Spleen (tissue), 11 donors: Measurements from ENCODE around the gene RPS6KA2. TPM values are rescaled to one million over a fixed set of nuclear protein-coding genes. Genes with fewer than 3 reads are reported as not detected.

Experiments used
- DNase-seq: peaks from one replicate; pipeline ENCODE4 v3.0.0-alpha.2; 2020
- H3K27ac ChIP-seq, 8 donors: fragments of 200-600 bp; sonication (generic) in 7 of 8; 1 replicate in 4 of 8; 2 replicates in 4 of 8; pipeline versions ENCODE4 v1.5.0 to v1.8.0; 2016 to 2021; ENCODE audit warnings: inconsistent platforms in 4 of 8, mild to moderate bottlenecking in 4 of 8, moderate library complexity in 1 of 8
- H3K27me3 ChIP-seq, 7 donors: fragments of 200-600 bp; sonication (generic) in 6 of 7; replicated peaks in 1 of 7; 1 replicate in 4 of 7; 2 replicates in 3 of 7; pipeline versions ENCODE4 v1.5.0 to v1.8.0; 2016 to 2021; ENCODE audit warnings: inconsistent platforms in 3 of 7, mild to moderate bottlenecking in 1 of 7
- H3K36me3 ChIP-seq, 6 donors: fragments of 200-600 bp; sonication (generic) in 5 of 6; 1 replicate in 4 of 6; 2 replicates in 2 of 6; pipeline versions ENCODE4 v1.5.0 to v1.8.0; 2016 to 2021; ENCODE audit warnings: inconsistent platforms in 2 of 6
- H3K4me1 ChIP-seq, 6 donors: fragments of 200-600 bp; sonication (generic) in 5 of 6; 1 replicate in 3 of 6; 2 replicates in 3 of 6; pipeline versions ENCODE4 v1.5.0 to v1.8.0; 2016 to 2021; ENCODE audit warnings: inconsistent platforms in 3 of 6
- H3K4me3 ChIP-seq, 8 donors: fragments of 200-600 bp; sonication (generic) in 7 of 8; 1 replicate in 4 of 8; 2 replicates in 4 of 8; pipeline versions ENCODE4 v1.5.0 to v1.8.0; 2016 to 2021; ENCODE audit warnings: inconsistent platforms in 4 of 8, mild to moderate bottlenecking in 4 of 8, moderate library complexity in 2 of 8
- H3K9me3 ChIP-seq, 8 donors: fragments of 200-600 bp; sonication (generic) in 7 of 8; 1 replicate in 4 of 8; 2 replicates in 4 of 8; pipeline versions ENCODE4 v1.5.0 to v1.8.0; 2016 to 2021; ENCODE audit warnings: inconsistent platforms in 4 of 8
- CTCF ChIP-seq, 11 experiments: fragments of 200-600 bp in 7 of 11; fragments of 450-650 bp in 4 of 11; sonication (generic) in 4 of 11; IDR thresholded peaks in 8 of 11; conservative IDR thresholded peaks in 3 of 11; 1 replicate in 7 of 11; 2 replicates in 4 of 11; pipeline versions ENCODE4 v1.4.0 to v1.8.0; 2016 to 2021; ENCODE audit warnings: antibody characterized with exemption in 11 of 11, inconsistent platforms in 4 of 11, mild to moderate bottlenecking in 1 of 11
- POLR2A ChIP-seq, 3 donors: fragments of 450-650 bp; IDR thresholded peaks; one replicate each; pipeline ENCODE4 v1.5.1; 2017; ENCODE audit warnings: antibody characterized with exemption in 3 of 3, mild to moderate bottlenecking in 1 of 3
- POLR2AphosphoS5 ChIP-seq, 3 donors: sonication (generic); formaldehyde crosslinking; IDR thresholded peaks; one replicate each; pipeline ENCODE4 v1.5.1; 2017; ENCODE audit warnings: antibody characterized with exemption in 3 of 3
- WGBS, 5 donors: extraction: QIAGEN DNeasy Blood & Tissue Kit in 3 of 5; methylation state at CpG; one replicate each; pipeline versions ENCODE4 v1.1.5 to v1.1.7; 2013 to 2018; 5-methylcytosine and 5-hydroxymethylcytosine counted together
- intact Hi-C: fragments of 100-400 bp; cut with DNase I; formaldehyde crosslinking; loops from one replicate; pipeline ENCODE4 v1.15.0; 2023; ENCODE audit warnings: low total_unique reads
- polyA plus RNA-seq, 3 donors: library from polyadenylated mRNA; stranded (reverse); fragments of 200-250 nt; gene quantifications; one replicate each; pipeline ENCODE4 v1.2.1, GENCODE V29; 2013
- total RNA-seq, 7 donors: library from RNA; depleted of rRNA in 3 of 7; stranded (reverse); fragments of >200 nt in 3 of 7; fragmentation: NEBNext Ultra II Directional in 4 of 7; extraction: Animal tissue kit (Norgen Biotek cat#: 25700) in 4 of 7; gene quantifications; one replicate each; pipeline versions ENCODE4 v1.1.0 to v1.2.1, GENCODE V29; 2016 to 2021
- donor health status: healthy with polysubstance abuse.
- donor health status: DM: no; HTN: no; CAD: no; lungs with moderate emphysema.
- donor health status: DM: no; HTN: no; CAD: no.
- donor health status: Bipolar disorder and iron deficiency.
- donor health status: healthy.
- donor health status: DM: no; HTN: no; CAD: no.
- donor health status: DM: yes; HTN: yes; CAD: no.

The RPS6KA2 gene
- total and polyA plus RNA-seq, 10 donors: 7.6 to 123 (median 58.1) TPM

GRCh38 chr6:166527849-166528248, 99.2 kb downstream of the RPS6KA2 start:
- H3K27ac ChIP-seq: peak overlapping the region in 2 of 8 donors; percentile 23 to 39
- intact Hi-C loops: no loop called here
- no peaks in the 10 kb centered on the region for H3K27me3 ChIP-seq
- H3K9me3 ChIP-seq: no peaks in the 10 kb centered on the region
- H3K4me3 ChIP-seq: no peak overlapping the region
- peaks cover 0 to 12% (median 0%) of the 10 kb centered on the region in 6 donors for H3K4me1 ChIP-seq
- DNase-seq: no peak
- no peak for TF ChIP-seq POLR2A (IDR thresholded peaks at IDR 0.05)
- TF ChIP-seq CTCF (IDR thresholded peaks at IDR 0.05 in 8 of 11, conservative IDR thresholded peaks at IDR 0.05 in 3 of 11): no peak
- TF ChIP-seq POLR2AphosphoS5 (IDR thresholded peaks at IDR 0.05): no peak
- H3K36me3 ChIP-seq: peaks cover 0 to 74% (median 5%) of the 10 kb centered on the region in 6 donors
- 78 to 96% (median 94%) methylated on average over 4 of the region's 4 CpGs for WGBS, 5 donors

GRCh38 chr6:166526937-166527336, 100.1 kb downstream of the RPS6KA2 start:
- Histone ChIP-seq H3K4me3 (no peak overlapping the region), H3K4me1 (peaks cover 0 to 12% (median 0%) of the 10 kb centered on the region in 6 donors), H3K36me3 (peaks cover 0 to 73% (median 3%) of the 10 kb centered on the region in 6 donors), H3K27me3 (no peaks in the 10 kb centered on the region), H3K9me3 (peaks cover 0 to 1% (median 0%) of the 10 kb centered on the region in 8 donors), H3K27ac (peak overlapping the region in 3 of 8 donors; percentile 7 to 39 (median 23))
- 58 to 72% (median 68%) methylated on average over 10 of the region's 10 CpGs for WGBS, 5 donors
- peak in 1 of 3 donors; percentile 30 for TF ChIP-seq POLR2AphosphoS5 (IDR thresholded peaks at IDR 0.05)
- TF ChIP-seq CTCF (IDR thresholded peaks at IDR 0.05 in 8 of 11, conservative IDR thresholded peaks at IDR 0.05 in 3 of 11): no peak
- intact Hi-C loops: no loop called here
- DNase-seq: no peak

- TF ChIP-seq CTCF (IDR thresholded peaks at IDR 0.05 in 8 of 11, conservative IDR thresholded peaks at IDR 0.05 in 3 of 11) (no peak), POLR2A (IDR thresholded peaks at IDR 0.05) (no peak), POLR2AphosphoS5 (IDR thresholded peaks at IDR 0.05) (no peak)
- Histone ChIP-seq H3K9me3 (peaks cover 0 to 3% (median 0%) of the 10 kb centered on the region in 8 donors), H3K4me1 (peaks cover 0 to 12% (median 0%) of the 10 kb centered on the region in 6 donors), H3K27me3 (no peaks in the 10 kb centered on the region), H3K27ac (no peak overlapping the region), H3K4me3 (no peak overlapping the region), H3K36me3 (peaks cover 0 to 74% (median 2%) of the 10 kb centered on the region in 6 donors)
- DNase-seq: no peak
- intact Hi-C loops: no loop called here
- 86 to 94% (median 92%) methylated on average over 9 of the region's 9 CpGs for WGBS, 5 donors
Observed at GRCh38 chr6:166525567-166525966, 101.5 kb downstream of the RPS6KA2 start.

GRCh38 chr6:166523782-166524559, 103.1 kb downstream of the RPS6KA2 start:
- DNase-seq: no peak
- Histone ChIP-seq H3K4me3 (no peak overlapping the region), H3K36me3 (peaks cover 0 to 69% (median 0%) of the 10 kb centered on the region in 6 donors), H3K27me3 (no peaks in the 10 kb centered on the region), H3K9me3 (peaks cover 0 to 3% (median 0%) of the 10 kb centered on the region in 8 donors), H3K27ac (no peak overlapping the region), H3K4me1 (peaks cover 0 to 12% (median 0%) of the 10 kb centered on the region in 6 donors)
- 83 to 92% (median 86%) methylated on average over 16 of the region's 16 CpGs for WGBS, 5 donors
- TF ChIP-seq POLR2A (IDR thresholded peaks at IDR 0.05) (no peak), POLR2AphosphoS5 (IDR thresholded peaks at IDR 0.05) (no peak), CTCF (IDR thresholded peaks at IDR 0.05 in 8 of 11, conservative IDR thresholded peaks at IDR 0.05 in 3 of 11) (no peak)
- intact Hi-C loops: no loop called here
